ENCODE results near the gene FNDC3B. TPM values are rescaled to one million over a fixed set of nuclear protein-coding genes. Genes with fewer than 3 reads are reported as not detected.
A peak's percentile ranks its signal among the peaks of the same experiment; 100 is the strongest.

The FNDC3B gene
- total RNA-seq, 1 experiment from 2014 or later = 64.6 TPM

GRCh38 chr3:172448661-172449465, 409.5 kb downstream of the FNDC3B start:
- DNase-seq (ENCODE audit: low read depth) = no peak

DNA sequence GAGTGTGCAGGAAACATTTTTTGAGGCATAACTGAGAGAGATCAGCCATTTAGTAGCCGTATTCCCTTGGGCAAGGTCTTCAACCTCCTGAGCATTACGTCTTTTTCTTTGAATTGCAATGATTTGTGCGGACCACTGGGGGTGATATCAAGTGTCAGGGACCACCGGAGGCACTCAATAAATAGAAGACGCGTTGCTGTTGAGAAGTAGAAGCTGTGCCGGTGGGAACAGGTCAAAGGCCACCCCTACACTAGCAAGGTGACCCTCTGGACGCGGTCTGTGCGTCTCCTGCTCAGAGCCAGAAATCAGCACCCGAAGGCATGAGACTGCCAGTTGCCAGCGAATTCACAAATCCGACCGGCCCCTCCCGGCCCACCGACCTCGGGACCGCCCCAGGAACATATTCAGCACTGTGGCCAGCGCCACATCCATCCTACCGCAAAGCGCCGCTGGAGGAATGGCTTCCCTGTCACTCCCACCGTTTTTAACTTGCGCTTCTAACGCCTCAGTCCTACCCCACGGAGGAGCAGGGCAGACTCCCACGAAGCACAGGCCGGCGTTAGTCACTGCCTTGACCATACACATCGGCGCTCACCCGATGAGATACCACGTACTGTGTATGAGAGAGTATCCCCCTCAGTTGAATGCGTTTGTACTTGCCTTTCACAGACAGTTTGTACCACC, 410.2 kb downstream of the FNDC3B start:
- peak; percentile 59 for DNase-seq (ENCODE audit: low read depth)

Other genes with a start within 250 kb of the FNDC3B start
- gene PLD1, start 229.1 kb upstream of the FNDC3B start, total RNA-seq (2014; rRNA removed; shearing (Covaris generic)) = 9.7 and 10.9 TPM in 2 replicates
- not detected in 2 replicates for gene TMEM212, start 196.2 kb upstream of the FNDC3B start, total RNA-seq (2014; rRNA removed; shearing (Covaris generic))

Data from RPMI7951 (cell line).